NCI-H748 treated with DMSO at 0.1 percent for 48 hours (cell line): ENCODE results near the gene RAD51B.
"Not testable (repeated sequence)": the region's sequence is repeated elsewhere in the genome, so short reads cannot be mapped to it uniquely, and the experiment has no call there.

ENCODE experiments used
- DNase-seq: peaks from one replicate; lab custom pipeline; 2025; lab: John Stamatoyannopoulos, UW

Gene RAD51B

DNA sequence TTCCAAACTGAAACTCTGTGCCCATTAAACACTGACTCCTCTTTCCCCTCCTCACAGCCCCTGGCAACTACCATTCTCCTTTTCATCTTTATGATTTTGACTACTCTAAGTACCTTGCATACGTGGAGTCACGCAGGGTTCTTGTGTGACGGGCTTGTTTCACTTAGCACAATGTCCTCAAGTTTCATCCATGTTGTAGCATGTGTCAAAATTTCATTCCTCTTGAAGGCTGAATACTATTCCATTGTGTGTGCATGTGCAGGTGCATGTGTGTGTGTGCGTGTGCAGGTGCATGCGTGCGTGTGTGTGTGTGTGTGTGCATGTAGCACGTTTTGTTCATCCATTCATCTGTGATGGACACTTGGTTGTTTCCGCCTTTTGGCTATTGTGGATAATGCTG lies 867.1 kb downstream of the RAD51B start:
- no peak for DNase-seq

DNA sequence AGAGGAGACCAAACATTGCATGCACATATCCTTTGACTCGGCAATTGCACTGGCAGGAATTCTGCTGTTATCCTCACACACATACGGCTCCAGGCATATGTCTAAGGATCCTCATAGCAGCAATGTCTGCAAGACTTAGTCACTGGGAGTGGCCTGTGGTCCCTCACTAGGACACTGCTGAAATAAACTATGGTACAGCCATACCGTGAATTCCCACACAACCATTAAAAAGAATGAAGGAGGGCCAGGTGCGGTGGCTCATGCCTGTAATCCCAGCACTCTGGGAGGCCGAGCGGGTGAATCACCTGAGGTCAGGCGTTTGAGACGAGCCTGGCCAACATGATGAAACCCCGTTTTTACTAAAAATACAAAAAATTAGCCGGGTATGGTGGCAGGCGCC lies 868.2 kb downstream of the RAD51B start:
- no peak for DNase-seq

DNA sequence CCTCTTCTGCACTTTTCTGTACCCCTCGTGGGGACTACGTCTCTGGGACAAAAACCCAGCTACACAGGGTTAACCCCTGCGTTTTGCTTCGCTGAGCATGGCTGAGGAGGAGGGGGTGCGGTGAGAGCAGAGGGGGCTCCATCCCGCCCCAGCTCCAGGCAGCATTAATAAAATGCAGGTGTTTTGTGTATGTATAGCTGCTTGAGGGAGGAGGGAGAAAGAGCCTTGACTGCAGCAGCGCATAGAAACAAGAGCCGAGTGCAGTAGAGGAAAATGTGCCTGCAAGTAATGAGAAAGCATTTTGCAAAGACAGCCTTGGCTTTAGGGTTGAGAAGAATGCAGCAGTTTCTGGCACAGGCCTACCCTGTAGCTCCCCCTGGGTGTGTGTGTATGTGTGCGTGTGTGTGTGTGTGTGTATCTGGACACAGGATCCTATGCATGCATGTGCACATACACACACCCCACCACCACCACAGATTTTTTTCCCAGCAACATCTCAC lies 869.3 kb downstream of the RAD51B start:
- DNase-seq: no peak

DNA sequence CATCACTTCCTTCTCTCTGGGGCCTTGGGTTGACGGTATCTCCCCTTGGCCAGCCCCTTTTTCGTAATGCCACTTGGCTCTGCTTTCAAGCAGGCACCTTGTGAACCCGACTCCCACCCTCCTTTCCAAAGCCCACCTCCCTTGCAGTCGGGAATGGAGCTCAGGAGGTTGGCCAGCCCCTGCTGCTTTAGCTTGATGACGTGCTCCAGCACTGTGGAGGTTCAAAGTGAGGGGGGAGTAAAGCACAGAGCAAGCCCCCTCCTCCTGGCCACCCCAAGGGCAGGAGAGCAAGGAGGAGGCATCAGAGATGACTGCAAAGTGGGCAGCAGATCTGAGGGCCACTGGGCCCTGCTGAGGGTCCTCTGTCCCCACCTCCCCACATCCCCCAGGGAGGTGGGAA lies 869.9 kb downstream of the RAD51B start:
- DNase-seq: no peak

DNA sequence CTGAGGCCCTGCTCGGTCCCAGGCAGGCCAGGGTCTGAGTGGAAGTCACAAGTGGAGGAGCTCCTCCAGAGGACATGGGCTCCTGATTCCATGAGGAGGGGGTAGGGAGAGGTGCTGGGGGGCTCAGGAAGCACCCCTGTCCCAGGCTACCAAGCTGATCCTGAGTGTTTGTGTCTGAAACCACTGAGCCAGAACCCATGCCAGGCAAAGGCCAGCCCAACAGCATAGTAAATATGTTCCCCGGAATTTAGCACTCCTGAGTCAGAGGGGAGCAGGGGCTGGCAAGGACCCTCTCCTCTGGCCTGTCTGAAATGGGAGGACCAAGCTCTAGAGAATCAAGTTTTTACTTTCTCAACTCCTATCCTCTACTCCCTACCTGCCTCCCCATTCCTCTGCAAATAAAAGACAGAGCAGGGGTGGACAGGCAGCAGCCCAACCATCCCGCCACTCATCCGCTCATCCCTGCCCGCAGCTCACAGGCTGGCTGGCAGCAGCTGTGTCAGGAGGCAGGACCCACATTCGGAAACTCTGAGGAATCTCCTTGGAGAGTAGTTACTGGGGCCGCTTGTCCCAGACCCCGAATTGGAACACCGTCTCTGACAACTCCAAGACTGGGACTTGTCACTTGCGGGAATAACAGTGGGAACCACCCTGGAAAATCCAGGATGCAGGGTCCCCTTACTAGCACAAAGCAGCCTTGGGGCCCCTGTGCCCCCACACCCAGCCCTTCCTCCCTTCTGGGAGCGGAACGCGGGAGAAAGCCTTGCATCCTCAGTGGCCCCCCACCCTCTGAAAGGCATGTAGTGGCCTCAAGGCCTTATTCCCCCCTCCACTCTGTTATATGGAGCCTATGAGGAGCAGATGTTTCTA lies 870.7 kb downstream of the RAD51B start:
- DNase-seq: no peak

DNA sequence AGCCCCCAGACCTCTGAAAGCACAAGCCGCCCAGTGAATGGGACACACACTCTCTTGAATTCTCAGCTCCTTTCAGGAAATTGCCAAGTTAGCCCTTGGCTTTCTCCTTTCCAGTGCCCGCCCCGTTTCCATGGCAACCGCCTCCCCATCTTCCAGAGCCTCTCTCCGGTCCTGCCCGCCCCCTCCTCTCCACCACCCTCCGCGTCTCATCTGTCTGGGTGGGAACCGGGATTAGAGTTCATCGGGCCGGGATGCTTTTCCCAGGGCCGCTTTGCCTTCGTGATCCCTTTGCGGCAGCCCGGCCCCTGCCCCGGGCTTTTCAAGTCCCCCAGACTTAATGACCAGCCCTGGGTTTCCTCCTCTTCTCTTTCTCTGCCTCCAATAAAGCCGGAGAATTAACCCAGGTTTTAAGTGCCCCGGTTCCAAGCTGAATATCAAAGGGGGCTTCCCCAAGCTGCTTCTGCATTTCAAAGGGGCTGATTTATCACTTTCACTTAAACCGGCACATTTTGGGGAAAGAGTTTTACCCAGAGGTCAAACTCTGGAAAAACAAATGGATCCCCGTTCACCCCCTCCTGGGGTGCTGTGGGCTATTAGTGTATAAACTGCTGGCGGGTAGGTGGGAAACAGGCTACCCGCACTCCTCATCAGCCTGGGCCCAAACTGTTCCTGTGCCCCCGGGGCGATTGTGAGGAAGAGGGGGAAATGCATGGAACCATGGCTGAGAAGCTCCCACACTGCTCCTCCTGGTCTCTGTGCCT lies 871.6 kb downstream of the RAD51B start:
- no peak for DNase-seq

DNA sequence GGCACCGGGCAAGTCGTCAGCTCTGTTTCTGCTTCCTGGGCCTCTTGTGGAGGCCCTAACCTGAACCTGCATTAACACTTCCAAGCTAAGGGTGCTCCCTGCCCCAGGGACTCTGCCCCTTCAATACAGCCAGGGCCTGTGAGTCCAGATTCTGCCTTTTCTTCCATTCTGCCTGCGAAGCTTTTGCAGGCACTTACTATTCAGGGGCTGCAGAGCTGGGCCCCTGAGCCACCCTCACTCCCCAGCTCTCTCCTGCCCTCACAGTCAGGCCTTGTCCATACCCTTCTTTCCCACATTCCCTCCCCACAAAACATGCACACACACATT lies 872.2 kb downstream of the RAD51B start:
- no peak for DNase-seq

DNA sequence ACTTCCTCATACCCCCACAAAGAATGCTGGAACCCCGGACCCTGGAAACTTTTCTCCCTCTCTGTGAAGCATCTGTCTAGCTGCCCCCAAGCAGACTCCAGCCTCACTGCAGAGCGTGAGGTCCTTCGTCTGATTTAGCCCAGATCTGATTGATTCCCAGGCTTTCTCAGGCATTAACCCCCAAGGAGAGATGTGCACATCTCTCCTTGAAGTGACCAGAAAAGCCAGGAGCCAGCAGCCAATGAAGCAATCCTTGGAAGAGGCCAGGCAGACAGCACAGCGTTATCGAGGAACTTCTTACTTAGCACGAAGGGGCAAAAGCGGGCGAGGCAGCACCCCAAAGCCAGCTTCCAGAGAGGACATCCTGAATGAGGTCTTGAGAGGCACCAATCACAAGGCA lies 872.6 kb downstream of the RAD51B start:
- DNase-seq: no peak

DNA sequence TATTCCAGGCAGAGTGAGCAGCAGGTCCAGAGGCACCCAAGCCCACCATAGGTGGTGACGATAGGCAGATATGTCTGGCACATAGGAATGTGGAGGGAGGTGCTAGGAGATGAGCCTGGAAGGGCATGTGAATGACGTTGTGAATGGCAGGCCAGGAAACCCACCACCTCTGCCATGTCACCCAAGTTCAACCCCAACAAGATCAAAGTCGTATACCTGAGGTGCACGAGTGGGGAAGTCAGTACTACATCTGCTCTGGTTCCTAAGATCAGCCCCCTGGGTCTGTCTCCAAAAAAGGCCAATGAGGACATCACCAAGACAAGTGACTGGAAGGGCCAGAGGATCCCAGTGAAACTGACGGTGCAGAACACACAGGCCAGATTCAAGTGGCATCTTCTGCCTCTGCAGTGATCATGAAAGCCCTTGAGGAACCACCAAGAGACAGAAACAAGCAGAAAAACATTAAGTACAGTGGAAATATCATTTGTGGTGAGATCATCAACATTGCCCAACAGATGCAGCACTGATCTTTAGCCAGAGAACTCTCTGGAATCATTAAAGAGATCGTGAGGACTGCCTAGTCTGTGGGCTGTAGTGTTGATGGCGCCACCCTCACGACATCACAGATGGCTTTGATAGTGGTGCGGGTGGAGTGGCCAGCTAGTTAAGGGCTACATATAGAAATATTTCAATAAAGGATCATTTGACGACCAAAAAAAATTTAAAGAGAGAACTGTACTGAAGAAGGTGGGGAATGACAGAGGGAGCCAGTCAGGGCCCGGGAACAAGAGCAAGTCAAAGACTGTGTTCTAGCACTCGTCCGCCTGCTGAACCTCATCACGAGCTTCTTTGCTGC lies 873.6 kb downstream of the RAD51B start:
- DNase-seq: no peak

DNA sequence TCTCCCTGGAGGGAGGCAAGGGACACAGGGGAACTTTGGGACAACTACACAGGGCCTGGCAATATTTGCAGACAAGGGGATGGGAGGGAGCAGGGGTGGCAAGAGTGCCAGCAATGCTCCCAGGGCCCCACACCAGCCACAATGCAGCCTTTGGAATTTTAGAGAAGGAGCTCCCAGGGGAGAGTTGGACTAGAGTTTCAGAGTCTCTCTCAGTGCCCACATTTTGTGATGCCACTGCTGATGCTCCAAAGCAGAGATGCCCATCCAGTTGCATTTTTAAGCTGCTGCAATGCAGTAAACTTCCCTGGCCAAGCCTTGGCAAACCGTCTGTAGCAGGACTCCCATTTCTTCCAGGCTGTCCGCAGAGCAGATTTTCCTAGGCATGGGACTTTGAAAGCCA lies 874.3 kb downstream of the RAD51B start:
- DNase-seq: no peak

DNA sequence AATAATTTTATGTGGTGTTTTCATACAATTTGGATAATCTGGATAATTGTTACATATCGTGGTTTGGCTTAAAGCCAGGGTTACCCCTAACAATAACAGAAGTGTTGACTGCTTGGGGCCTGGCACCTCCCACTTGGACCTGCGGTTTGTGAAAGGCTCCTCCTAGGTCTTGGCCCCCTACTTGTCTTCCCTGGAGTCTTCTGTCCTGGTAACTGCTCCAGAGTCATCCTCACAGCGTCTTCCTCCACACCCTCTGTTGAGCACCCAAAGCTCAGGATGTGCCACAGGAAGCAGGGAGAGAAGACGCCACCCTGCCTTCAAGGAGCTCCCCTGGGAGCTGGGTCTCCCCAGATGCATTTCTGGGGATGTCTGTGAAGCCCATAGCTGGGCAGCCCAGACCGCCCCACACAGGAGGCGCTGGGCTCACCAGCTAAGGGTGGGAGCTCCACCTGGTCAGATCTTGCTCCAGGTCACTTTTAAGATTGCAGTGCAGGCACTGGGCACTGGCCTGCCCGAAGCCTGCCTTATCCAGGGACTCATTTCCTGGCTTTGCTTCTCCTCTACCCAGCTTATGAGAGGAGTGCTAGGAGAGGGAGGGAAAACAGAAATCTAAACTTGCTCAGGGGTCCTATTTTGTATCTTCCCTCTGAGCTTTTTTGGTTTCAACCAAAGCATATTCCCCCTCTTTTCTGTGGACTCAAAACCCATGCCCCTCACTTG lies 875.1 kb downstream of the RAD51B start:
- no peak for DNase-seq

DNA sequence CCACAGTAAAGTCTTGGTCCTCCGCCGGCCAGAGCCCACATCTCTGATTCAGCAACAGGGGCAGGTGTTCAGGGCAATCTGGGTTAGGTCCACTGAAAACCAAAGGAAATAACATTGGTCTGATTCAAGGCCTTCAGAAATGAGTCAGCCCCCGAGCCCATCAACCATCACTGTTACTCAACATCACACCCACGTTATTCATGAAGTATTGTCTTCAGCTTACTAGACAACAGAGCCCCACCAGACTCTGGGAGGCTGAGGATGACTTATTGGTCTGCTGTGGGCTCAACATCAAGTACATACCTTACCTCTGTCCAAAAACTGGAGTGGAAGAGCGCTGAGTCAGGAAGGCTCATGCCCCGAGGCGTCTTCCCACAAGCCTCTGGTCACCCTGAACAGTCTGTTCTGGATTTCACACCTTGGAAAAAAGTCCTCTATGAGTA lies 875.8 kb downstream of the RAD51B start:
- DNase-seq: no peak

DNA sequence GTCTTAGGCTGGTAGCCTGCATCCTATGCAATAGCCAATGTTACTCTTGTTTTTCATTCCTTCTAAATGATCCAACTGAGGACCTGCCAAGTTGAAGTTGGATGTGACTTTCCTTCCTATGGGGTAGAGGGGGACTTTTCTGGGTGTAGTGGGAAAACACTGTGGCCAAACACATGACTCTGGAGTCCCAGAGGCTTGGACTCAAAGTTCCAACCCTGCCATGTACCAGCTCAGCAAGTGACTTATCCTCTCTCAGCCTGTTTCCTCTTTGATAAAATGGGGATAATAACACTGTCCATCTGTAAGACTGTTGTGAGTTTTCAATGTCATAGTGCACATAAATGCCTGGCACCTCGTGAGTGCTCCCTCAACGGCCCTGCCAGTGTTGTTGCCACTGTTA lies 876.3 kb downstream of the RAD51B start:
- no peak for DNase-seq

DNA sequence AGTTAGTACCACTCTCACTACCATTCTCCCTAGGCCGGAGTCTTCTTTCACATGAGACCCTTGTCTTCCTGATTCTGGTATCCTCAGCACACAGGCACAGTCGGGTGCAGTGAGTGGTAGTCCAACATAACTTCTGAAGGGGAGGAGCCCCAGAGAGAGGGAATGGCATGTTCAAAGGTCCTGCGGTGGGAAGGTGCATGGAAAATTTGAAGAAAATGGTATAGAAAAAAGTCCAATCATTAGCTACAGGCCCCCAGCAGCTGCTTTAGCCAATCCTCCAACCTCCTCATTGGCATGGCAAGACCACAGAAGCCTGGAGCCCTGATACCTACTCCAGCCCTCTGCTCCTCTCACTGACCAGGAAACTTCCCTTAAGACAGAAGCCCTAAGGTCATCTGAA lies 876.7 kb downstream of the RAD51B start:
- no peak for DNase-seq

DNA sequence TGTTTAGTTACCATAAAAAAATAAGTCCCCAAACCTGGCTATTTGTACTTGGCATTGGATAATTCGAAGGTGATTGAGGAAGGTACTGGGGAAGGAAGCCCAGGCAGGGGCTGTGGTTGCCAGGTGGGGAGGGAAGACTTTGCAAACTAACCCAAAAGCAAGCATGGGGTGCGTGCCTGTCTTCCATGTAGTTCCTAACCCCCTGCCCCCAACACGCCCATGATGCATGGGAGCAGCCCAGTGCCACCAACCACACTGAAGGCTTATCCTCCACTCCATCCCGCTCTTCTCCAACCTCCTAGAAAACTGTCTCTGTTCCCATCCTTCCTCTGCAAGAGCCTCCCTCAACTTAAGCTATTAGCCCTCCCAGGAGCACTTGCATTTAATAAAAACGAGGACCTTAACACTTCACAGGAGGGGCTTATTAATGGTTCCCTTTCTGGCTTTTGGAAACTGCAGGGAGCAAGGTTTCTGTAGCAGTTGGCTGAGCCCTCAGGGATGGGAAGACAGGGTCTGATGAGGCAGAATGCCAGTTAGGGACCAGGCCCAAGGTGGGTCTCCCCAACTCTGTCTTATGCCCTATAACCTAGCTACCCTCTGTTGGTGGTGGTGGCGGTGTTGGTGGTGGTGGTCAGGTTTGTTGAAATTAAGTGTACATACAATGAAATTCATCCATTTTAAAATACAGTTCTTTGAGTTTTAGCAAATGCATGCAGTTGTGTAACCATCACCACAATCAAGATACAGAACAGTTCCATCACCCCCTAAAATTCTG lies 877.3 kb downstream of the RAD51B start:
- DNase-seq: no peak

DNA sequence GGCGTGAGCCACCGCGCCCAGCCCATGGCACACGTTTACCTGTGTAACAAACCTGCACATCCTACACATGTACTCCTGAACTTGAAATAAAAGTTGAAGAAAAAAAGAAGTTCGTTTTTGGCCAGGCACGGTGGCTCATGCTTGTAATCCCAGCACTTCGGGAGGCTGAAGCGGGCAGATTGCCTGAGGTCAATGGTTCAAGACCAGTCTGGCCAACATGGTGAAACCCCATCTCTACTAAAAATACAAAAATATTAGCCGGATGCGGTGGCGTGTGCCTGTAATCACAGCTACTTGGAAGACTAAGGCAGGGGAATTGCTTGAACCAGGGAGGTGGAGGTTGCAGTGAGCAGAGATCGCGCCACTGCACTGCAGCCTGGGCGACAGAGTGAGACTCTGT lies 879.2 kb downstream of the RAD51B start:
- DNase-seq: not testable (repeated sequence)

DNA sequence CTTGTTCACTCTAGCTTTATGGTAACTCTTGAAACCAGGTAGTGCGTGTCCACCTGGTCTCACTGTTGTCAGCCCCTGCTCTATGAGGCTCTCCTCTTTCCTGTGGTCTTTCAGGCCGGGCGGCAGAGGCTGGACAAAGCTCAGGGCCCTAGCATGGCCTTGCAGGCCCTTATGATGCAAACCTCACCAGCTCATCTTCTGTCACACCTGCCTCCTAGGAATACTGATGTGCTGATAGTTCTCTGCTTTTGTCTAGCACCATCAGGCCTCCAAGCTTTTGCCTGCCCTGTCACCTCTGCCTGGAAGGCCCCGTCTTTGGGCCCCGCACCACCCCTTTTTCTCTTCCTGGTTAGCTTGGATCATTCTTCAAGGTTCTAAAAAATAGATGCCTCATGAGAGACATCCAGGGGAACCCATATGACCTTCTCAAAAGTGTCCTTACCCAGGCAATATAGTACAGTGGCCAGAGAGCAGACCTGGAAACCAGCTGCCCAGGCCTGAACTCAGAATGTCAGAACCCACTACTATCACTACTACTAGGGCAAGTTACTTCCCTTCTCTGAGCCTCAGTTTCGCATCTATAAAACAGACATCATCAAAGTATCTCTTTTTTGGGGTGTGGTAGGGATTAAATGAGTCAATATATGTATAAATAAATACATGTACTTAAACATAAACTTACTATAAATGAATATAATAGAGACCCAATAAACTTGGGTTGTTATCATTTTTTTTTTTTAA lies 881.6 kb downstream of the RAD51B start:
- DNase-seq: no peak

DNA sequence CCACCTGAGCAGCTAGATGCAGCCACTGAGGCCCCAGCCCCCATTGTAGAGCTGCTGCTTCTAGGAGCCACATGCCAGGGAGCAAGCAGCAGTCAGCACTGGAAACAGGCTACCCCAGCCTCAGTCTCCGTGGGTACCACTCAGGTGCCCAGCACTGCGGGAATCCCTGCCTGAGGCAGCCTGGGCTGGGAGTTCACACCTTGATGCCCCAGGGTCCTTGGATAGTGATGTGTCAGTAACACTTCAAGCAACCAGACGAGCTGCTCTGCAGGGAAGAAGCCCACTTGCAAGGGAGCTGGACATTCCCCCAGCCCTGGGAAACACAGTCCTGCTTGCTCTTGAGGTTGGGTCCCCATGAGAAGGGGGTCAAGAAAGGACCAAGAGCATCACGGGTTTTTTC lies 882.6 kb downstream of the RAD51B start:
- DNase-seq: no peak

DNA sequence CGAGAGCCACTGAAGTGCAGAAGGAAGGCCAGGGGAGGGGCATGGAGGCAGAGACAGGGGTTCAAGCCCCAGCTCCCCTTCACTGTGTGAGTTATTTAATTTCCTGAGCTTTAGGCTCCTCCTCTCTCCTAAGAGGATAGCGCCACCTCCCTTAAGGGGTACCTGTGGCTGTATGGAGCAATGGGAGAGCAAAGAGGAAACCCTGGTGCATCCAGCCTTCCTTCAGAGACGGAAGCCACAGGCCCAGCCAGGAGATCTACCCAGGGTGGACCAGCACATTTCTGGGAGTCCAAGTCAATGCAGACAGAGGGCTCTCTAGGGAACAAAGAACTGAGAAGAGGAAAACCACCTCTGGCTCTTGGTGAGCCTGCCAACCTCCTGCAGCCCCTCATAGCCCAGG lies 883.0 kb downstream of the RAD51B start:
- DNase-seq: no peak

DNA sequence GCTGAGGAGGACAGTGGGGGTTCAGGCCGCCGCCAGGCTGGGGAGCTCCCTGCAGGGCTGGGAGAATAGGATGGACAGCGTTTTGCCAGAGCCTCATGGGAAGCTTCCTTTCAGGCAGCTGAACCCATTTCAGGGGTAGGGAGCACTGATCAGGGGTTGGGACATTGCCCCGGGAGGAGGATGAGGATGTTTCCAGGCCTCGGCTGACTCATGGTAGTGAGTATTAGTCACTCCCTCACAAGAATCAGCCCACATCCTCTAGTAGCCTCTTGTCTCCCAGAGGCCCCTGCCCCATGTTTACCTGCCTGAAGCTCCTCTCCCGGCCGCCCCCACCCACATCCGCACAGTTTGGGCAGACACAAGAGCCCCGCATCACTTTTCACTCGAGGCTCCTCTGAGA lies 883.5 kb downstream of the RAD51B start:
- no peak for DNase-seq
